Fibroblast of lung (primary cell): Measurements from ENCODE around the gene DMBX1. TPM values are rescaled to one million over a fixed set of nuclear protein-coding genes. Genes with fewer than 3 reads are reported as not detected.

ENCODE experiments used
- DNase-seq, 2 donors: peaks; one replicate each; pipeline versions ENCODE4 v3.0.0 to v3.0.0-alpha.2; 2010; ENCODE audit warnings: low read depth in 2 of 2
- H2AFZ ChIP-seq: 2 replicates; pipeline ENCODE4 v1.5.1; 2012; ENCODE audit warnings: low read length, control low read depth, inconsistent platforms
- H3K27ac ChIP-seq: 2 replicates; pipeline ENCODE4 v1.5.1; 2011; ENCODE audit warnings: low read length, control low read depth; ENCODE audit not compliant: insufficient read depth
- H3K27me3 ChIP-seq: 2 replicates; pipeline ENCODE4 v1.5.1; 2011; ENCODE audit warnings: mild to moderate bottlenecking, low read length; ENCODE audit not compliant: control insufficient read depth, insufficient read depth
- H3K36me3 ChIP-seq: 2 replicates; pipeline ENCODE4 v1.5.1; 2011; ENCODE audit warnings: low read length; ENCODE audit not compliant: control insufficient read depth, insufficient read depth
- H3K4me1 ChIP-seq: 2 replicates; pipeline ENCODE4 v1.5.1; 2011; ENCODE audit warnings: low read length; ENCODE audit not compliant: control insufficient read depth, insufficient read depth; ENCODE audit errors: extremely low read depth
- H3K4me2 ChIP-seq: 2 replicates; pipeline ENCODE4 v1.5.1; 2011; ENCODE audit warnings: low read length, control low read depth; ENCODE audit not compliant: insufficient read depth; ENCODE audit errors: extremely low read depth
- H3K4me3 ChIP-seq, 4 experiments: fragments of 200-600 bp in 1 of 4; sonication (generic) in 1 of 4; replicated peaks in 1 of 4; 2 replicates each; pipeline ENCODE4 v1.5.1; 2011 to 2016; ENCODE audit warnings: low read length in 4 of 4, low read depth in 3 of 4, mild to moderate bottlenecking in 3 of 4, control low read depth in 2 of 4, inconsistent platforms in 1 of 4, mixed read lengths in 1 of 4; ENCODE audit not compliant: insufficient read depth in 1 of 4; ENCODE audit errors: control extremely low read depth in 1 of 4
- H3K79me2 ChIP-seq: 2 replicates; pipeline ENCODE4 v1.5.1; 2012; ENCODE audit warnings: mild to moderate bottlenecking, low read length, inconsistent platforms; ENCODE audit not compliant: control insufficient read depth, insufficient read depth
- H3K9ac ChIP-seq: 2 replicates; pipeline ENCODE4 v1.5.1; 2011; ENCODE audit warnings: mild to moderate bottlenecking, low read length, control low read depth; ENCODE audit not compliant: insufficient read depth
- H3K9me3 ChIP-seq: 2 replicates; pipeline ENCODE4 v1.5.1; 2012; ENCODE audit warnings: low read depth, low read length; ENCODE audit not compliant: control insufficient read depth, insufficient read depth
- H4K20me1 ChIP-seq: 2 replicates; pipeline ENCODE4 v1.5.1; 2011; ENCODE audit warnings: low read length; ENCODE audit not compliant: control insufficient read depth, insufficient read depth; ENCODE audit errors: extremely low read depth
- EZH2 ChIP-seq: IDR thresholded peaks from 2 replicates; pipeline ENCODE4 v1.5.1; 2012; ENCODE audit warnings: low read length, control low read depth, mild to moderate bottlenecking; ENCODE audit errors: missing control alignments
- polyA plus RNA-seq, 2 donors: library from polyadenylated mRNA; depleted of rRNA in 1 of 2; stranded (reverse) in 1 of 2; unstranded in 1 of 2; fragments of >200 nt; gene quantifications; 2 replicates each; pipeline ENCODE4 v1.2.1, GENCODE V29; 2011 to 2012; ENCODE audit warnings: missing spikeins in 1 of 2
- total RNA-seq: library from RNA; depleted of rRNA; stranded (reverse); fragments of >200 nt; gene quantifications from 2 replicates; pipeline ENCODE4 v1.2.1, GENCODE V29; 2014
- TF ChIP-seq, protein P1 (sequence below), 2 donors: IDR thresholded peaks in 1 of 2; conservative IDR thresholded peaks in 1 of 2; 1 replicate in 1 of 2; 2 replicates in 1 of 2; pipeline ENCODE4 v1.5.1; 2011 to 2012; ENCODE audit warnings: low read length in 2 of 2, control low read depth in 1 of 2, inconsistent platforms in 1 of 2, low read depth in 1 of 2, mild to moderate bottlenecking in 1 of 2

DMBX1 gene
- total and polyA plus RNA-seq, 2 donors (not counting 1 experiment from before 2014, with no cell fraction given) = not detected

DNA sequence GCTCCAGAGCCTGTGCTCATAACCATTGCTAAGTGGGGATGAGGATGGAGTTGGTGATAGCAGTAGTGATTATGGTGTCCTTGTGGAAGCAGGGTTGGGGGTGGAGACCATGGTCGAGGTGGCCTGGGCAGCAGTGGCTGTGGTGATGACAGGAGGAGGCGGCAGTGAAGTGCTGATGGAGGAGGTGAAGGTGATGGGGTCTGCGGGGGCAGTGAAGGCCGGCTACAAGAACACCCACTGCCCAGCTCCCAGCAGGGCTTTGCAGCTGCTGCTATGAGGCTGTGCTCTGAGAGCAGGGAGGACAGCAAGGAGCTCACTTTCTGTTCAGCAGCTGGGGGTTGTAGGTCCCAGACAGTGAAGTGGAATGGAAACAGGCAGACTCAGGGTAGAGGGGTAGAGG is 15.6 kb upstream of the DMBX1 start:
- DNase-seq = no peak
- no peak overlapping the region for H3K9ac ChIP-seq
- peaks cover 4% of the 10 kb centered on the region for H3K27me3 ChIP-seq
- no peaks in the 10 kb centered on the region for H3K79me2 ChIP-seq
- no peak overlapping the region for H2AFZ ChIP-seq
- H3K4me1 ChIP-seq = no peaks in the 10 kb centered on the region
- no peaks in the 10 kb centered on the region for H3K36me3 ChIP-seq
- no peaks in the 10 kb centered on the region for H4K20me1 ChIP-seq
- no peak overlapping the region for H3K4me2 ChIP-seq
- H3K27ac ChIP-seq = no peak overlapping the region
- no peaks in the 10 kb centered on the region for H3K9me3 ChIP-seq
- no peak overlapping the region for H3K4me3 ChIP-seq
- TF ChIP-seq EZH2 = no peak
- TF ChIP-seq, protein P1, sequence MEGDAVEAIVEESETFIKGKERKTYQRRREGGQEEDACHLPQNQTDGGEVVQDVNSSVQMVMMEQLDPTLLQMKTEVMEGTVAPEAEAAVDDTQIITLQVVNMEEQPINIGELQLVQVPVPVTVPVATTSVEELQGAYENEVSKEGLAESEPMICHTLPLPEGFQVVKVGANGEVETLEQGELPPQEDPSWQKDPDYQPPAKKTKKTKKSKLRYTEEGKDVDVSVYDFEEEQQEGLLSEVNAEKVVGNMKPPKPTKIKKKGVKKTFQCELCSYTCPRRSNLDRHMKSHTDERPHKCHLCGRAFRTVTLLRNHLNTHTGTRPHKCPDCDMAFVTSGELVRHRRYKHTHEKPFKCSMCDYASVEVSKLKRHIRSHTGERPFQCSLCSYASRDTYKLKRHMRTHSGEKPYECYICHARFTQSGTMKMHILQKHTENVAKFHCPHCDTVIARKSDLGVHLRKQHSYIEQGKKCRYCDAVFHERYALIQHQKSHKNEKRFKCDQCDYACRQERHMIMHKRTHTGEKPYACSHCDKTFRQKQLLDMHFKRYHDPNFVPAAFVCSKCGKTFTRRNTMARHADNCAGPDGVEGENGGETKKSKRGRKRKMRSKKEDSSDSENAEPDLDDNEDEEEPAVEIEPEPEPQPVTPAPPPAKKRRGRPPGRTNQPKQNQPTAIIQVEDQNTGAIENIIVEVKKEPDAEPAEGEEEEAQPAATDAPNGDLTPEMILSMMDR (conservative IDR thresholded peaks at IDR 0.05 in 1 of 2, IDR thresholded peaks at IDR 0.05 in 1 of 2; ENCODE audit: low read depth in 1 of 2, low read length in 2 of 2) = no peak

DNA sequence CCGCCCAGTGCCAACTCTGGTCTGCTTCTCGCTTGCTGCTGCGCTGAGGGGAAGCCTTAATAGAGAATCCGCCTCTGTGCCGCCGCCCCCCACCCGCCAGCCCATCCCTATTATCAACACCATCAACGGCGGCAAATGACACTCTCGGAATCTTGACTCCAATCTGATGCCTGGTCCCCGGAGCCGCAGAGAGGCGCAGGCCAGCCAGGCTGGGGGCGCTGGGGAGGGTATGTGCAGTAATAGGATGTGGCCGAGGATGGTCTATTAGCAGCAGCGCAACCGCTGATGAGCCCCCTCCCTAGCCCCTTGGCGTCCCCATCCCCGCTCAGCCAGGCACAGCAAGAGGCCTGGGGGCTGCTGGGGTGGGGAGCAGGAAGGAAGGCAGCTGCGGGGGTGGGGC is 15.1 kb upstream of the DMBX1 start:
- Histone ChIP-seq H3K79me2 (no peaks in the 10 kb centered on the region), H3K4me3 (no peak overlapping the region), H3K36me3 (no peaks in the 10 kb centered on the region), H3K4me2 (no peak overlapping the region), H3K9me3 (no peaks in the 10 kb centered on the region), H2AFZ (no peak overlapping the region), H3K4me1 (no peaks in the 10 kb centered on the region), H4K20me1 (no peaks in the 10 kb centered on the region), H3K27me3 (peaks cover 4% of the 10 kb centered on the region), H3K27ac (no peak overlapping the region), H3K9ac (no peak overlapping the region)
- DNase-seq = no peak
- TF ChIP-seq, protein P1 (conservative IDR thresholded peaks at IDR 0.05 in 1 of 2, IDR thresholded peaks at IDR 0.05 in 1 of 2; ENCODE audit: low read depth in 1 of 2, low read length in 2 of 2) = no peak
- TF ChIP-seq EZH2 = no peak

DNA sequence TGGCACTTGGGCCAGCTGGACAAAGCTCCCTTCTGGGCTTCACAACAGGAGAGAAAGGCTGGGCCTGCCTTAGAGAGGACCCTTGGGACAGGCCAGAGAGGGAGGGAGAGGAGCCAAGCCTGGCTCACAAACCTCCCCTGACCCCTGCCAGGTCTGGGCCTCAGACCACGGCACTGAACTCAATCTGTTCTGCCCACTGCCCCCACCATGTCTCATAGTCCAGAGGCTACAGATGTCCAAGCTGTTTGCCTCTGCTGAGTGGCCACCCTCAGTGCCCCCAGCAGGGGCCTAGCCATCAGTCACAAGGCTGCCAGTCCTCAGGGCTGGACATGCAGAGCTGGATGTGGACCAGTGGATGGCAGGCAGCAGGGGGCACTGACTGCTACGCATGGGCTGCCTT is 13.0 kb upstream of the DMBX1 start:
- H3K36me3 ChIP-seq = no peaks in the 10 kb centered on the region
- no peak overlapping the region for H3K4me2 ChIP-seq
- no peaks in the 10 kb centered on the region for H3K9me3 ChIP-seq
- no peak overlapping the region for H3K27ac ChIP-seq
- no peaks in the 10 kb centered on the region for H3K4me1 ChIP-seq
- no peak overlapping the region for H3K9ac ChIP-seq
- no peaks in the 10 kb centered on the region for H4K20me1 ChIP-seq
- no peak overlapping the region for H2AFZ ChIP-seq
- H3K79me2 ChIP-seq = no peaks in the 10 kb centered on the region
- H3K27me3 ChIP-seq = peaks cover 9% of the 10 kb centered on the region
- no peak for TF ChIP-seq EZH2
- TF ChIP-seq, protein P1 (conservative IDR thresholded peaks at IDR 0.05 in 1 of 2, IDR thresholded peaks at IDR 0.05 in 1 of 2; ENCODE audit: low read depth in 1 of 2, low read length in 2 of 2) = no peak
- H3K4me3 ChIP-seq = no peak overlapping the region
- DNase-seq = no peak
